Head of caudate nucleus (tissue), 42 donors: ENCODE results near the gene OLIG1.
A peak's percentile ranks its signal among the peaks of the same experiment; 100 is the strongest.

ENCODE experiments used
- DNase-seq, 42 donors: peaks; one replicate each; pipeline versions ENCODE4 v3.0.0 to v3.0.0-alpha.2; 2020 to 2021; ENCODE audit warnings: mixed read lengths in 7 of 42
- intact Hi-C: fragments of 100-400 bp; cut with DNase I; formaldehyde crosslinking; loops from one replicate; pipeline ENCODE4 v1.15.0; 2022

Gene OLIG1

GRCh38 chr21:33115631-33116510 lies 45.9 kb downstream of the OLIG1 start:
- DNase-seq = peak; percentile 73 to 94 (median 87)
- intact Hi-C loops = loop anchor here (2.0 kb wide), 2 partner anchors 37 to 91 kb away; partner anchors contain the start of gene OLIG2

DNA sequence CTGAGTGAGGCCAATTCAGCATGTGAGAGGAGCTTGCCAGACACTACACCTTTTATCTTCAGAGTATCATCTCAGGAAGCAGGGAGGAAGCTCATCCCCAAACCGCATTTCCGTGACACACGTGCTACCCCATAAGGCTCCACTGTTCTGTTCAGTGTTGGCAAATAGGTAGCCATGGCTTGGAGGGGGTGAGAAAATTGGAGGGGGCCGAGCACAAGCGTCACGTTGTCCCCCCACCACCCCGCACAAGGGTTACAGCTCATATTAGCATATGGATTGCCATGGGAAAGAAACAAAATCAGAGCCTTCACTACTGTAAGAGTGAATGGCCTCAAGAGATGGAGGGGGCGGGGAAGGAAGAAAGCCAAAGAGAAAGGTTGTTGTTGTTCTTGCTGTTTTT lies 46.7 kb downstream of the OLIG1 start:
- intact Hi-C loops = loop anchor here (2.0 kb wide), 2 partner anchors 38 to 92 kb away; partner anchors contain the start of gene OLIG2

GRCh38 chr21:33117101-33117888 lies 47.4 kb downstream of the OLIG1 start:
- intact Hi-C loops = loop anchor here (2.0 kb wide), 2 partner anchors 38 to 92 kb away; partner anchors contain the start of gene OLIG2
- DNase-seq = peak; percentile 29 to 86 (median 59)

More for the DNA sequence above, 46.7 kb downstream of the OLIG1 start:
- DNase-seq = peak in 13 of 42 donors; percentile 11 to 75 (median 44)
